T-helper 1 cell treated with Interleukin-12 subunit alpha and Interleukin-12 subunit beta and Interleukin-4 antibody, amounts not matched to agents 30 ng/mL and 1 ng/mL, for 36 hours (primary cell): ENCODE results near the gene FIBCD1. TPM values are rescaled to one million over a fixed set of nuclear protein-coding genes. Genes with fewer than 3 reads are reported as not detected.

ENCODE experiments used
- intact Hi-C: fragments of 100-400 bp; cut with micrococcal nuclease; formaldehyde crosslinking; loops from one replicate; pipeline ENCODE4 v1.15.1; 2024
- total RNA-seq: library from RNA; stranded (reverse); gene quantifications from 2 replicates; pipeline ENCODE4 v1.2.3, GENCODE V29; 2022

Gene FIBCD1
- total RNA-seq, 1 donor from 2014 or later = not detected

DNA sequence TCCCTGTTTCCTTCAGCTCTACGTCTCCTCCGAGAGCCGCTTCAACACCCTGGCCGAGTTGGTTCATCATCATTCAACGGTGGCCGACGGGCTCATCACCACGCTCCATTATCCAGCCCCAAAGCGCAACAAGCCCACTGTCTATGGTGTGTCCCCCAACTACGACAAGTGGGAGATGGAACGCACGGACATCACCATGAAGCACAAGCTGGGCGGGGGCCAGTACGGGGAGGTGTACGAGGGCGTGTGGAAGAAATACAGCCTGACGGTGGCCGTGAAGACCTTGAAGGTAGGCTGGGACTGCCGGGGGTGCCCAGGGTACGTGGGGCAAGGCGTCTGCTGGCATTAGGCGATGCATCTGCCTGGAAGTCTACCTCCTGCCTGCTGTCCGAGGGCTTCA is 76.3 kb downstream of the FIBCD1 start:
- intact Hi-C loops = loop anchor here (1.0 kb wide), 4 partner anchors 91 to 161 kb away; no protein-coding TSS in a partner anchor

DNA sequence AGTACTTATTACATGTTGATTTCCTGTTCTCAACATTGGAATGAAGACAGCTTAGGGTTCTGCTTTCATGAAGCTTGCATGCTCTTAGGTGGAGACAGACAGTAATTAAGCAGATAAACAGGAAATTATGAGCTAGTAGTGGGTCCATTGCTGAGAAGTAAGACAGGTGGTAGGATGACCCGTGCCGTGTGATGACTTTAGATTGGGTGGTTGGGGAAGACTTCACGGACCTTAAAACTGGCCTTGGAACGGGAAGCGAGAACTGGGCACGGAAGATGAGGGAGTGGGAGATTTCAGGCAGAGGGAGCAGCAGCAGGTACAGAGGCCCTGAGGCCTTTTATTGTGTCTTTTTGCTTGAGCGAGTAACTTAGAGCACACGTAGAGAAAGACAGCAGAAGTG is 76.8 kb downstream of the FIBCD1 start:
- intact Hi-C loops = no loop called here

DNA sequence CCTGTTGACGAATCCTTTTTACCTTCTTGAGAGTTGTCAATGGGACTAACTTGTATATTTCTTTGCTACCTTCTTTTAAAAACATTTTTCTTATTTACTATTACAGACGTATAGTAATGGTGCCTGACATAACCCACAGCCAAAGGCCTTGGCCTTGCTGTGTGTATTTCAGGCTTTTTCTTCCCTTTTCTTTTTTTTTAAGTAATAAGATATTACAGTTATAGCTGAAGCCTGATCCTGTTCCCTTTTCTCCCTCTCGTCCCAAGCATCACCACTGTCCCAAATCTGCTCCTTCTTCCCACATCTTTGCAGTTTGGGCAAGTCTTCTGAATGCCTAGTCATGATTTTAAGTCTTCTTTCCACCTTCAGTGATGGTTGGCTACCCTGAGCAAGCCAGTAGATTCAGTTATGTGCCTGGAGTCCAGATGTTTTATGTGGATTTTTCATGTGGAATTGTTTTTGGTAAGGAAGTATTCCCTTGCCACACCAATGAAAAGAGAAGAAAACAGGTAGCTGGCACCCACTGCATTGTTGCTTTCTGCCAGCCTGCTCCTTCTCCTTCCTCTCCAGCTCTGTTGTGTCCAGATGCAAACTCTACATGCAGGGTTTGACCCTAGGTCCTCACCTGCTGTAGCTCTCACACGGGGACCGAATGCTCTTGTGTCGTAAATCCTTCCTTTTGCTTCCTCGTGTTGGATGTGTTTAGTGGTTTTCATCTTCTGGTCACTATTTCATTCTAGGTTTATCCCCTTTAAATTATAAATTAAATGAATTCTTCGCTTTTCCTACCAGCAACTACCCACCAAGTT is 77.5 kb downstream of the FIBCD1 start:
- intact Hi-C loops = no loop called here

DNA sequence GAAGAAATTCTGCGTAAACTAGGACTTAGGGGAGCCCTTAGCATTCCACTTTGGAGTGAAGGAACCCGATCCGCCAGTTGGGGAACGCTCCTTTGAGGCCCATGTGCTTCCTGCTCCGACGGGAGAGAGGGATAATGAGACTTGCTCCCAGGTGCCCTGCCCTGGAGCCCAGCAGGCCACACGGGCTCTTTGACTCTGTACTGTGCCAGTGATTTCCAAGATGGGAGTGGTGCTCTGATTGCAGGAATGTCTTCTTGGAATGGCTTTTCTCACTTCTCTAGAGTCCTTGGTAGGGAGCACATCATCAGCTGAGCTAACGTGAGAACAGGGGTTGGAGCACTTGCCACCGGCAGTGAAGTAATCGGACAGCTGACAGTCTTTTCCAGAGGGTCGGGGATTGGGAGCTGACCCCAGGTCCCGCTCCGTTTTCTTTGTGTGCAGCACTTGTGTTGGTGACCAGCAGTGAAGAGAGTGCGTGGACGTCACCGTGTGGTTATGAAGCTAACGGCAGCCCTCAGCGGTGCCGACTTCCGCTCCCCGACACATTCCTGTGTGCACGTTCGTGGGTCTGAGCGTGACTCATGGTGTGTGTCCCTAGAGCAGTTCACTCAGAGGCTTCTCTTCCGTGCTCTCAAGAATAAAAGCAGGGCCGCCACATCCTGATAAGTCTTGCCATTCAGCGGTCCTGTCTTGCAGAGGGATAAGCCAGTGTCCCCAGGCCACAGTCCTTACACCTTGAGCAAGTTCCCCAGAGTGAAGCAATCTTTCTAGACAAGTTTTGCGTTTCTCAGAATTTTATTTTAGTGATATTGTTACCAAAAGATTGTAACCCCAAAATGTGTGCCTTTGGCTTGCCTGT is 78.4 kb downstream of the FIBCD1 start:
- intact Hi-C loops = no loop called here

DNA sequence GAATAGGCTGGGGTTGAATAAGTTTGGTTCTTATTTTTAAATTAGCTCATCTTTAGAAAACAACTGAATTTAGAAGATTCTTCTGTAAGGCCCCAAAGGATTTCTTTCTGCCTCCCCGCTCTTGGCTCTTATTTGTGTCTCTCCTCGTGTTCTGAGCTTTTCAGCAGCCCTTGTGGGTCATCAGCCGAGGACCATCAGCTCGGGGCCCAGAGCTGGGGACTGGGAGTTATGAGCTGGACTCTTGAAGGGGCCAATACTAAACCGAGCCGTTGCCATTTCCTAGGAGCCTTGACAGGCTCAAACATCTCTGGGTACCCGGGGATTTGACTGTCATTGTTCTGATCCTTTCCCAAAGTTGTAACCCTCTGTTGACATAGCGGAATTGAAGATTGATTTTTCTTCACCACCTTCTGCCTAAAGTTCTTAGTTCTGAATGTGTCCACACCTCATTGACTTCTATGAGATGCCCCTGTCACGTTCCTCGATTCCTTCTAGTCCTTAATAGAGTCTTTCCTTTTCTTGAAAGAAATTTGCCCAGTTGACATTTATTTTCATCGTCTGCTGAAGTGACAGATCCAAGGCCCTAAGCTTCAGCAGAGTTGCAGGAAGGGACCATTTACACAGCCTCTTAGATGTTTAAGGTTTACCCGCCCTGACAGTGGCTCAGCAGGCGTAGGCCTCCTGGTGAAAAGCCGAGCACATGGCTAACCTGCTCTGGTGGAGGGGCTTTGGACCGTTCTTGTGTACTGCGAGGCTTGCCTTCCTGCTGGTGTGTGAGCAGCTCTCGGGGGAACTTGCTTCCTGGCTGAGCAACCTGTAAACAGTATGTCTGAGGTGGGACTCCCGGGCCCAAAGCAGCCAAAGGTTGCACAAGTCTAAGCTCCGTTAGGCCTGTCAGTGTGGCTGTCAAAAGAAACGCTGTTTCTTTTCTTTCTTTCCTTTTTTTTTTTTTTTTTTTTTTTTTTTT is 80.0 kb downstream of the FIBCD1 start:
- intact Hi-C loops = no loop called here

DNA sequence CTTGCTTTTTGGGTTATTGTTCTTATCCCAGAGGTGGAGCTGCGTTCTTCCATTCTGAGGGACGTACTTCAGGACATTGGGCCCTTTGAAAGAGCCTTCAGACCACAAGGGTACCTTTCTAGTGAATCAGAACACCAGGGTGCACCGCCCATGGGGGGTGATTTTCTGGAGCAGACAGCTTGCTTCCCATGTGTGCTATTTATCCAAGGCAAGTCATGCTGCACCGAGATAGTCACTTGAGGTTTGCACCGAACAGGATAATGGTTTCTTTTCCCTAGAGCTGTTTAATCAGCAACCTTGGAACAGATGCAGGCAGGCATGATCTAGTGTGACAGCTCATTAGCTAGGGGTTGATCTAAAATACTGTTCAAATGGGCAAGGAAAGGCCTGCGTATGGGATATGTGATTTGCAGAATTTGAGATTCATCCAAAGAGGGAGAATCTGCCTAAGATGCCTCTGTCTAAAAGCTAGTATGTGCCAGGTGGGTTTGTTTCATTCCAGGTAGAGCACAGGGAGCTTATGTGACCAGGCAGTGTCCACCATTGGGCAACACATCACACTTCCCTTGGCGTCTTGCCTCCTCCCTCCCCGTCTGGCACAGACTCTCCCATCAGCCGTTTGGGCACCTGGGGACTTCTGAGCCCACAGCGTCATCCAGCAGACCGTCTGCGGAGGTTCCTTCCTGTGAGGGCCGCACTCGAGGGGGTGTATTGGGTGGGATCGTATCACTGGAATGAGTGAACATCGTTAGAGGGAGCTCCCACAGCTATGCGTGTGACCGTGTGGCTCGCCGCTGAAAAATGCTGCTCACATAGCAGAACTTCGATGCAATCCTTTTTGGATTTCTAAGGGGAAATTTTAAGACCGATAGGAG is 80.9 kb downstream of the FIBCD1 start:
- intact Hi-C loops = no loop called here

DNA sequence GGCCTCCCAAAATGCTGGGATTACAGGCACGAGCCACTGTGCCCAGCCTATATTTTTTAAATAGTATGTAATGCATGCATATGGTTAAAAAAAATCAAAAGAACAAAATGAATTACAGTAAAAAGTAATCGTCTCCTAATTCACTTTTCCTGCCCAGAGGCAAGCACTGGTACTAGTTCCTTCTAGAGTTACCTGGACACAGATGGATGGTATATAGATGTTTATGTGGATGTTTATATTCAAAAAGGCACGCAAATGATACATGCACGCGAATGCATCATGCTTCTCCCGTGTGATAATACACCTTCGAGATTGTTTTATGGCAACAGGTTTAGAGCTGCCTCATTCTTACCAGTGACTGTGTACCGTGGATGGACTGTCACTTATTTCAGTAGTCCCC is 82.6 kb downstream of the FIBCD1 start:
- intact Hi-C loops = no loop called here

DNA sequence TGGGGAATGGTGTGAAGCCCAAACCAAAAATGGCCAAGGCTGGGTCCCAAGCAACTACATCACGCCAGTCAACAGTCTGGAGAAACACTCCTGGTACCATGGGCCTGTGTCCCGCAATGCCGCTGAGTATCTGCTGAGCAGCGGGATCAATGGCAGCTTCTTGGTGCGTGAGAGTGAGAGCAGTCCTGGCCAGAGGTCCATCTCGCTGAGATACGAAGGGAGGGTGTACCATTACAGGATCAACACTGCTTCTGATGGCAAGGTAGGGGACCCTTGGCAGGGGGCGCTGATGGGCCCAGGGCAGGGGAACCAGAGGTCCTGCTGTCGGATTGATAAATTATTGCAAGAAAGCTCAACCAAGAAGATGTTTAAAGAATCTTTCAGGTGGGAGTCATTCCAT is 84.2 kb downstream of the FIBCD1 start:
- intact Hi-C loops = no loop called here

DNA sequence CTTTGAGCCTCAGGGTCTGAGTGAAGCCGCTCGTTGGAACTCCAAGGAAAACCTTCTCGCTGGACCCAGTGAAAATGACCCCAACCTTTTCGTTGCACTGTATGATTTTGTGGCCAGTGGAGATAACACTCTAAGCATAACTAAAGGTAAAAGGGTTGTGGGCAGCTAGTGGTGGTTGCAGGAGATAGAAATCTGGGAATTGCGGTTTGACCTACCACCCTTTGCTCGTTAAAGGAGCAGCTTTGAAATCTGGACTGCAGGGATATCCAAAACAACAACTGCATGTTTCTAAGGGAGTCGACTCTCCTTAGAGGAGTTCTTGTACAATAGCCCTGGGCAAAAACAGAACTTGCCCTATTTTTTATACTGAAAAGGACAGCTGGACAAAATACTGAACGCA is 85.0 kb downstream of the FIBCD1 start:
- intact Hi-C loops = no loop called here

DNA sequence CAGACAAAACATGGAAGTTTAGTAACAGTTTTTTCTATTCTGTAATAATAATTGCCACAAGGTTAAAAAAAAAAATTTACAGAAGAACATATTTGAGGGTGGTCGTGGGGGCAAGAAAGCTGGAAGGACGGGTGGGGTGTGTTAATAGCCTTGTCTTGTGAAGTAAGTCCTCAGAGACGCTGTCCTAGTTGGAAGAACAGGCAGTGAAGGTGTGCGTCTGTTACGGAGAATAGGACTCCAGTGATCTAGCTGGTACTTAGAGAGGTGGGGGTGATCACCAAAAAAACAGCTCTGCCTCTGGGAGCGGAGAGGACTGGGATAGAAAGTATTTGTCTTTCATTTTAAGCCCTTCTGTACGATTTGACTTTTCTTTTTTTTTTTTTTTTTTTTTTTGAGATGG is 86.2 kb downstream of the FIBCD1 start:
- intact Hi-C loops = no loop called here

Other genes with a start within 250 kb of the FIBCD1 start
- gene EXOSC2, start 245.5 kb downstream of the FIBCD1 start, total RNA-seq = 60.4 and 61.4 TPM in 2 replicates
- gene ABL1, start 104.0 kb downstream of the FIBCD1 start, total RNA-seq = 33.8 and 35.1 TPM in 2 replicates
- not detected in 2 replicates for gene QRFP, start 42.4 kb downstream of the FIBCD1 start, total RNA-seq
- 0.02 and 0.07 TPM in 2 replicates for gene LAMC3, start 69.9 kb upstream of the FIBCD1 start, total RNA-seq
- gene AIF1L, start 157.3 kb upstream of the FIBCD1 start, total RNA-seq = 0.10 TPM in 2 replicates
- gene NUP214, start 186.3 kb upstream of the FIBCD1 start, total RNA-seq = 68.0 and 78.4 TPM in 2 replicates